ENCODE measurements around the gene TSC22D1. TPM values are rescaled to one million over a fixed set of nuclear protein-coding genes. Genes with fewer than 3 reads are reported as not detected.

The TSC22D1 gene
- total RNA-seq, 4 donors from 2014 or later = 199 to 263 (median 248) TPM

DNA sequence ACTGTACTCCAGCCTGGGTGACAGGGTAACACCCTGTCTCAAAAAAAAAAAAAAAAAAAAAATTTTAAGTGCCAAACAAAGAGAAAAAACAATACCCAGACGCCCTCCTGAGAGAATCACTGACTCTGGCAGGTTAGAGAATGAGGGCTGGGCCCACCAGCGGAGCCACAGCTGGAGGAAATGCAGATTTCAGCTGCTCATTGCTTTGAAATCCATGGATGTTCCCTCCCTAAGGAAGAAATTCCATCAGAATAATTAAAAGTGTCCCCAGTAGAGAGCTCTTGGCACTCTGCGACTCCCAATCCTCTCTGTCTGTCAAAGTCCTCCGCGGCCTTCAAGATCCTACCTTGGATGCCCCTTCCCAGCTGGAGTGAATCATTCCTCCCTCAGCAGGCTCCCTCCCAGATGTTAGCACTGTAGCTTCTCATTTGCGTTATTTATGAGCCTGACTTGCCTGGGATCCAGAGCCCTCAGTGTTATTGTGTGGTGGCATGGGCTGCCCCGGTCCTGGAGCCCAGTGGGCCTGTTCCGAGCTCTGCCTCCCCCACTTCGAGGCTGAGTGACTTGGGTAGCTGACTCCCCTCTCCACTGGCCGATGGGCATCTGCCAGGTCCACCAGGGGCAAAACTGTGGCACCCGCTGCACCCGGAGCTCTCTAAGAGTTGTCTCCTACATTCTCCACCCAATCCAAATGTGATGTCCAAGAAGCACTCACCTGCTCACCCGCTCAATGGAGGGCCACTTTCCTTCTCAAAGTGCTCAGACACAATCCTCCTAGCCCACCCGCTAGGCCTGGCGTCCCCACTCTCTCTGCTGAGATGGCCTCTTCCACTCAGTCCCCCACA, 155.5 kb downstream of the TSC22D1 start:
- TF ChIP-seq, protein P1, sequence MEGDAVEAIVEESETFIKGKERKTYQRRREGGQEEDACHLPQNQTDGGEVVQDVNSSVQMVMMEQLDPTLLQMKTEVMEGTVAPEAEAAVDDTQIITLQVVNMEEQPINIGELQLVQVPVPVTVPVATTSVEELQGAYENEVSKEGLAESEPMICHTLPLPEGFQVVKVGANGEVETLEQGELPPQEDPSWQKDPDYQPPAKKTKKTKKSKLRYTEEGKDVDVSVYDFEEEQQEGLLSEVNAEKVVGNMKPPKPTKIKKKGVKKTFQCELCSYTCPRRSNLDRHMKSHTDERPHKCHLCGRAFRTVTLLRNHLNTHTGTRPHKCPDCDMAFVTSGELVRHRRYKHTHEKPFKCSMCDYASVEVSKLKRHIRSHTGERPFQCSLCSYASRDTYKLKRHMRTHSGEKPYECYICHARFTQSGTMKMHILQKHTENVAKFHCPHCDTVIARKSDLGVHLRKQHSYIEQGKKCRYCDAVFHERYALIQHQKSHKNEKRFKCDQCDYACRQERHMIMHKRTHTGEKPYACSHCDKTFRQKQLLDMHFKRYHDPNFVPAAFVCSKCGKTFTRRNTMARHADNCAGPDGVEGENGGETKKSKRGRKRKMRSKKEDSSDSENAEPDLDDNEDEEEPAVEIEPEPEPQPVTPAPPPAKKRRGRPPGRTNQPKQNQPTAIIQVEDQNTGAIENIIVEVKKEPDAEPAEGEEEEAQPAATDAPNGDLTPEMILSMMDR (IDR thresholded peaks at IDR 0.05) = no peak
- TF ChIP-seq POLR2A (IDR thresholded peaks at IDR 0.05; ENCODE audit: low read depth) (no peak), POLR2AphosphoS5 (IDR thresholded peaks at IDR 0.05) (no peak), EP300 (IDR thresholded peaks at IDR 0.05) (no peak)
- Histone ChIP-seq H3K27me3 (no peaks in the 10 kb centered on the region), H3K27ac (replicated peaks in 1 of 4) (no peak overlapping the region), H3K9me3 (no peaks in the 10 kb centered on the region), H3K4me3 (no peak overlapping the region), H3K36me3 (no peaks in the 10 kb centered on the region), H3K4me1 (peaks cover 0 to 5% (median 1%) of the 10 kb centered on the region in 4 donors)
- DNase-seq (ENCODE audit: extremely low spot score) = no peak
- 89% methylated on average over 13 of the region's 15 CpGs for WGBS
- intact Hi-C loops (cut with DNase I) = no loop called here

DNA sequence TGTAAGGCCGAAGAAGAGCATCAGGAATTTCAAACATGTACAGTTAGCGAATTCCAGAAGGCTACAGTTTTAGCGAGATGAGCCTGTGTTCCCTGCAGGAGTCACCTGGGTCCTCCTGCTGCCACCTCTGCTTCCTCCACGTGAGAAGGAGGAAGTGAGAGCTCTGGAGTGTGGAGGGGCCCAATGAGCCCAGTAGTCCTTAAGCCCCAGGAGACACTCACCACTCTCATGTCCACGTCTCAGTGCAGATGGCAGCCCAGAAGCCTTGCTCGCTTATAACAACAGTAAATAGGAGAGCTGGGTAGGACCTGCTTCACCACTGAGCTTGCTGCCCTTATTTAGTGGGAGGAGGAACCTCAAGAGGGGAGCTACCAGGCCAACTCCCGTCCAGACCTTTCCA, 158.3 kb downstream of the TSC22D1 start:
- WGBS = 81% methylated on average over 7 of the region's 7 CpGs
- Histone ChIP-seq H3K9me3 (no peaks in the 10 kb centered on the region), H3K27me3 (no peaks in the 10 kb centered on the region), H3K4me3 (no peak overlapping the region), H3K4me1 (peaks cover 0 to 3% (median 0%) of the 10 kb centered on the region in 4 donors), H3K36me3 (no peaks in the 10 kb centered on the region), H3K27ac (replicated peaks in 1 of 4) (no peak overlapping the region)
- DNase-seq (ENCODE audit: extremely low spot score) = no peak
- no peak for TF ChIP-seq EP300 (IDR thresholded peaks at IDR 0.05)
- no peak for TF ChIP-seq POLR2AphosphoS5 (IDR thresholded peaks at IDR 0.05)
- TF ChIP-seq, protein P1 (IDR thresholded peaks at IDR 0.05) = no peak
- no peak for TF ChIP-seq POLR2A (IDR thresholded peaks at IDR 0.05; ENCODE audit: low read depth)
- intact Hi-C loops (cut with DNase I) = no loop called here

DNA sequence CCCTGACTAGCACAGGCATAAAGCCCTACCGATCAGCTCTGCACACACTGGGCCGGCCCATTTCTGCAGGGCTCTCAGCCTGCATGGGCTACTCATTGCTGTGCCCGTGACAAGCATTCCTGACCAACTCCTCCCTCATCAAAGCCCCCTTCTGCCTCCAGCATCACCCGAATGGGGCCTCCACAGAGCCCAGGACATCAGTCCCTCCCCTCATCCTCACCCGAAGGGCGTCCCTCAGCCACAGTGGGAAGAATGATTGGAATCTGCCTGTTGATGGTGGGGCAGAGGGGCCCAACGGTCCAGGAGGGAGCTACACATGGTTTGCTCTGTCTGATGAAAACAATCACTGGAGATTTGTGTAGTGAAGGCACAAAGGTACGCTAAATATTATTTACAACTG, 158.7 kb downstream of the TSC22D1 start:
- TF ChIP-seq EP300 (IDR thresholded peaks at IDR 0.05) (no peak), POLR2AphosphoS5 (IDR thresholded peaks at IDR 0.05) (no peak), POLR2A (IDR thresholded peaks at IDR 0.05; ENCODE audit: low read depth) (no peak)
- TF ChIP-seq, protein P1 (IDR thresholded peaks at IDR 0.05) = no peak
- H3K4me1 ChIP-seq = no peaks in the 10 kb centered on the region
- DNase-seq (ENCODE audit: extremely low spot score) = no peak
- intact Hi-C loops (cut with DNase I) = no loop called here
- WGBS = 87% methylated on average over 8 of the region's 8 CpGs
- no peaks in the 10 kb centered on the region for H3K36me3 ChIP-seq
- no peaks in the 10 kb centered on the region for H3K27me3 ChIP-seq
- no peak overlapping the region for H3K27ac ChIP-seq (replicated peaks in 1 of 4)
- no peak overlapping the region for H3K4me3 ChIP-seq
- no peaks in the 10 kb centered on the region for H3K9me3 ChIP-seq

DNA sequence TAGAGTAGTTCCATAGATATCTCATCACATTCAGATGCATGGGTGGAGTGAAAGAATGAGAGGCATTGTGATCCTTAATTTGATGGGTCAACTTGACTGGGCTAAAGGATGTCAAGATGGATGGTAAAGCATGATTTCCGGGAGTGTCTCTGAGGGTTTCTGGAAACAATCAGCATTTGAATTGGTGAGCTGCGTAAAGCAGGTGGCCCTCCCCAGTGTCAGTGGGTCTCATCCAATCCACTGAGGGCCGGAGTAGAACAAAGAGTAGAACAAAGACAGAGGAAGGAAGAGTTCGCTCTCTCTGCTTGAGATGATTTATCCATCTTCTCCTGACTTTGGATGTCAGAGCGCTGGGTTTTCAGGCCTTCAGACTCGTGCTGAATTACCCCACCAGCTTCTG, 159.4 kb downstream of the TSC22D1 start:
- WGBS = 89% methylated on average over 6 of the region's 6 CpGs

More for the DNA sequence above, 159.4 kb downstream of the TSC22D1 start:
- intact Hi-C loops (cut with DNase I) = no loop called here
- DNase-seq (ENCODE audit: extremely low spot score) = no peak
- no peaks in the 10 kb centered on the region for H3K27me3 ChIP-seq
- TF ChIP-seq EP300 (IDR thresholded peaks at IDR 0.05) (no peak), POLR2AphosphoS5 (IDR thresholded peaks at IDR 0.05) (no peak), POLR2A (IDR thresholded peaks at IDR 0.05; ENCODE audit: low read depth) (no peak)
- TF ChIP-seq, protein P1 (IDR thresholded peaks at IDR 0.05) = no peak
- no peak overlapping the region for H3K27ac ChIP-seq (replicated peaks in 1 of 4)
- no peaks in the 10 kb centered on the region for H3K9me3 ChIP-seq
- no peaks in the 10 kb centered on the region for H3K4me1 ChIP-seq
- no peaks in the 10 kb centered on the region for H3K36me3 ChIP-seq
- H3K4me3 ChIP-seq = no peak overlapping the region
